Right atrium auricular region (tissue), 2 donors: ENCODE measurements around the gene UGT3A1. TPM values are rescaled to one million over a fixed set of nuclear protein-coding genes. Genes with fewer than 3 reads are reported as not detected.
"Not testable (repeated sequence)": the region's sequence is repeated elsewhere in the genome, so short reads cannot be mapped to it uniquely, and the experiment has no call there.

Experiments
- DNase-seq: peaks from one replicate; pipeline ENCODE4 v3.0.0-alpha.2; 2019; ENCODE audit warnings: low spot score
- H3K27ac ChIP-seq, 2 donors: fragments of 200-600 bp; sonication (generic); 1 replicate in 1 of 2; 2 replicates in 1 of 2; pipeline ENCODE4 v1.5.1; 2016 to 2019
- H3K27me3 ChIP-seq, 2 donors: fragments of 200-600 bp; sonication (generic); one replicate each; pipeline versions ENCODE4 v1.5.1 to v1.6.0; 2017 to 2019
- H3K36me3 ChIP-seq: fragments of 200-600 bp; sonication (generic); one replicate; pipeline ENCODE4 v1.5.1; 2016
- H3K4me1 ChIP-seq, 2 donors: fragments of 200-600 bp; sonication (generic); one replicate each; pipeline versions ENCODE4 v1.5.1 to v1.6.0; 2017 to 2019
- H3K4me3 ChIP-seq, 2 donors: fragments of 200-600 bp; sonication (generic); 1 replicate in 1 of 2; 2 replicates in 1 of 2; pipeline ENCODE4 v1.5.1; 2017 to 2019; ENCODE audit warnings: mild to moderate bottlenecking in 1 of 2, moderate library complexity in 1 of 2
- H3K9me3 ChIP-seq, 2 donors: fragments of 200-600 bp; sonication (generic); one replicate each; pipeline ENCODE4 v1.5.1; 2019
- CTCF ChIP-seq, 2 donors: fragments of 200-600 bp; sonication (generic); IDR thresholded peaks; one replicate each; pipeline ENCODE4 v1.5.1; 2019; ENCODE audit warnings: antibody characterized with exemption in 2 of 2
- total RNA-seq, 2 donors: library from RNA; depleted of rRNA; stranded (reverse); fragments of >200 nt; gene quantifications; one replicate each; pipeline ENCODE4 v1.1.0, GENCODE V29; 2016

Gene UGT3A1, protein sequence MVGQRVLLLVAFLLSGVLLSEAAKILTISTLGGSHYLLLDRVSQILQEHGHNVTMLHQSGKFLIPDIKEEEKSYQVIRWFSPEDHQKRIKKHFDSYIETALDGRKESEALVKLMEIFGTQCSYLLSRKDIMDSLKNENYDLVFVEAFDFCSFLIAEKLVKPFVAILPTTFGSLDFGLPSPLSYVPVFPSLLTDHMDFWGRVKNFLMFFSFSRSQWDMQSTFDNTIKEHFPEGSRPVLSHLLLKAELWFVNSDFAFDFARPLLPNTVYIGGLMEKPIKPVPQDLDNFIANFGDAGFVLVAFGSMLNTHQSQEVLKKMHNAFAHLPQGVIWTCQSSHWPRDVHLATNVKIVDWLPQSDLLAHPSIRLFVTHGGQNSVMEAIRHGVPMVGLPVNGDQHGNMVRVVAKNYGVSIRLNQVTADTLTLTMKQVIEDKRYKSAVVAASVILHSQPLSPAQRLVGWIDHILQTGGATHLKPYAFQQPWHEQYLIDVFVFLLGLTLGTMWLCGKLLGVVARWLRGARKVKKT
- not detected for total RNA-seq

GRCh38 chr5:35990941-35991611 lies at the start of gene UGT3A1:
TSS of gene UGT3A1 (minus strand) at chr5:35991390. CDS start at chr5:35991240, 150 bp downstream.
- Histone ChIP-seq H3K9me3 (no peaks in the 10 kb centered on the region), H3K4me3 (no peak within 1 kb of the TSS), H3K4me1 (no peaks in the 10 kb centered on the region), H3K36me3 (no peaks in the 10 kb centered on the region), H3K27me3 (no peaks in the 10 kb centered on the region), H3K27ac (no peak within 1 kb of the TSS)
- no peak for TF ChIP-seq CTCF (IDR thresholded peaks at IDR 0.05)
- DNase-seq = no peak

- Histone ChIP-seq H3K27me3 (no peaks in the 10 kb centered on the region), H3K4me1 (no peaks in the 10 kb centered on the region), H3K27ac (no peak overlapping the region), H3K36me3 (no peaks in the 10 kb centered on the region), H3K4me3 (no peak overlapping the region), H3K9me3 (no peaks in the 10 kb centered on the region)
- no peak for TF ChIP-seq CTCF (IDR thresholded peaks at IDR 0.05)
- no peak for DNase-seq
These were observed 44.5 kb upstream of the UGT3A1 start for GRCh38 chr5:36035696-36036095.

GRCh38 chr5:36034536-36035134 lies 43.4 kb upstream of the UGT3A1 start:
- not testable (repeated sequence) for H3K9me3 ChIP-seq, H3K27ac ChIP-seq, H3K4me3 ChIP-seq, H3K36me3 ChIP-seq, H3K4me1 ChIP-seq, H3K27me3 ChIP-seq, DNase-seq

GRCh38 chr5:36033486-36033885 lies 42.3 kb upstream of the UGT3A1 start:
- DNase-seq = no peak
- Histone ChIP-seq H3K27ac (no peak overlapping the region), H3K27me3 (no peaks in the 10 kb centered on the region), H3K4me1 (no peaks in the 10 kb centered on the region), H3K9me3 (no peaks in the 10 kb centered on the region), H3K4me3 (no peak overlapping the region), H3K36me3 (no peaks in the 10 kb centered on the region)
- TF ChIP-seq CTCF (IDR thresholded peaks at IDR 0.05) = no peak

DNA sequence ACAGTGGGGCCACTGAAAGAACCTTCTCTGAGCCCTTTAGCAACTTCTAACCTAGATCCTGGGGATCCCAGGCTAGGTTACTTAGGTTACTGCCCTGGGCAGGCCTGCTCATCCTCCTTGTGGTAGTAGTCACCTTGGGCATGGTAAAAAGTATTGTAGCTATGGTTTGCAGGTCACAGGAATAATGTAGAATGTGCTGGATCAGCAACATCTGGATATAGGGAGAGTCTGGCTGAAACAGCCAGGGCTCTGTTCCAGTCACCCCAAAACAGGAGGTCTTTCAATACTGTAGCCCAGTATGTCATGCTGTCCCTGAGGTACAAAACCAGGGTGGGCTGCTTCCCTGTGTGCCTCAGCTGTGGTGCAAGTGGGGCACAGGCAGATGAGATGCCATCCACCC lies 41.9 kb upstream of the UGT3A1 start:
- no peak for DNase-seq
- H3K4me3 ChIP-seq = no peak overlapping the region
- H3K9me3 ChIP-seq = no peaks in the 10 kb centered on the region
- no peaks in the 10 kb centered on the region for H3K36me3 ChIP-seq
- H3K27me3 ChIP-seq = no peaks in the 10 kb centered on the region
- no peak overlapping the region for H3K27ac ChIP-seq
- no peaks in the 10 kb centered on the region for H3K4me1 ChIP-seq
- no peak for TF ChIP-seq CTCF (IDR thresholded peaks at IDR 0.05)

DNA sequence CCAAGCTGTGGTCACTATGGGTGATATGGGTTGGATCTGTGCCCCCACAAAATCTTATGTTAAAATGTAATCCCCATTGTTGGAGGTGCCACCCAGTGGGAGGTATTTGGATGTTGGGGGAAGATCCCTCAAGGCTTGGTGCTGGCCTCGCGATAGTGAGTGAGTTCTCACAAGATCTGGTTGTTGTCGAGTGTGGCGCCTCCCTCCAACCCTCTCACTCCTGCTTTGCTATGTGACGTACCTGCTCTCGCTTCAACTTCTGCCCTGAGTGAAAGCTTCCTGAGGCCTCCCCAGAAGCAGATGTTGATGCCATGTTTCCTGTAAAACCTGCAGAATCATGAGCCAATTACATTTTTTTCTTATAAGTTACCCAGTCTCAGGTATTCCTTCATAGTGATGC lies 40.0 kb upstream of the UGT3A1 start:
- H3K4me3 ChIP-seq = no peak overlapping the region
- no peaks in the 10 kb centered on the region for H3K9me3 ChIP-seq
- no peaks in the 10 kb centered on the region for H3K27me3 ChIP-seq
- no peaks in the 10 kb centered on the region for H3K4me1 ChIP-seq
- H3K27ac ChIP-seq = no peak overlapping the region
- H3K36me3 ChIP-seq = no peaks in the 10 kb centered on the region
- no peak for DNase-seq
- no peak for TF ChIP-seq CTCF (IDR thresholded peaks at IDR 0.05)
